K562 (cell line): Measurements from ENCODE around the gene DYNLT4. TPM values are rescaled to one million over a fixed set of nuclear protein-coding genes. Genes with fewer than 3 reads are reported as not detected.
A peak's percentile ranks its signal among the peaks of the same experiment; 100 is the strongest.

Source experiments
- ATAC-seq: fragments of 200-7000 bp; cut with Tn5 transposase; 3 replicates; pipeline ENCODE4 v1.9.1; 2020; ENCODE audit warnings: moderate library complexity
- BruUV-seq: library from RNA; stranded (reverse); fragments of 400-500 nt; replicated peaks from 2 replicates; lab custom pipeline; 2021; lab: Mats Ljungman, UMichigan
- CTCF ChIA-PET: fragments of 300-600 bp; formaldehyde crosslinking; extraction: SDS; loops from one replicate; lab custom pipeline; 2021; ENCODE audit warnings: low intra/inter-chr PET ratio; lab: Yijun Ruan, JAX
- POLR2A ChIA-PET: fragments of 300-600, 350-650 bp; sonication (Branson Sonifier 250); formaldehyde crosslinking; extraction: SDS; loops from one replicate; lab custom pipeline; 2021; ENCODE audit warnings: antibody characterized with exemption, inconsistent platforms; lab: Yijun Ruan, JAX
- DNase-seq, 4 experiments: peaks; one replicate each; pipeline versions ENCODE4 v3.0.0 to v3.0.0-alpha.2; 2011 to 2018; ENCODE audit warnings: low spot score in 3 of 4, mixed read lengths in 3 of 4; ENCODE audit errors: extremely low read depth in 1 of 4
- FAIRE-seq: peaks from 2 replicates; lab custom pipeline; 2011; peaks lifted over from hg19 to GRCh38; lab: Jason Lieb, UNC
- H2AFZ ChIP-seq: 2 replicates; pipeline ENCODE4 v1.6.0; 2011; ENCODE audit warnings: low read depth, low read length, control low read depth, inconsistent platforms
- H3K27ac ChIP-seq: fragments of 200-600 bp; 3 replicates; pipeline ENCODE4 v1.8.0; 2011; ENCODE audit warnings: low read depth, mild to moderate bottlenecking, control low read depth, inconsistent platforms, low read length, moderate library complexity, mixed read lengths; ENCODE audit errors: extremely low read depth
- H3K27me3 ChIP-seq, 2 experiments: fragments of 300-600 bp in 1 of 2; 2 replicates in 1 of 2; 3 replicates in 1 of 2; pipeline versions ENCODE4 v1.6.0 to v1.8.0; 2011; ENCODE audit warnings: inconsistent platforms in 2 of 2, low read length in 2 of 2, mild to moderate bottlenecking in 1 of 2, mixed read lengths in 1 of 2, moderate library complexity in 1 of 2; ENCODE audit not compliant: control insufficient read depth in 2 of 2, insufficient read depth in 2 of 2
- H3K36me3 ChIP-seq: fragments of 300-600 bp; 3 replicates; pipeline ENCODE4 v1.8.0; 2011; ENCODE audit warnings: mild to moderate bottlenecking, low read length, inconsistent platforms; ENCODE audit not compliant: control insufficient read depth, insufficient read depth
- H3K4me1 ChIP-seq, 2 experiments: fragments of 200-600 bp in 1 of 2; replicated peaks in 1 of 2; 2 replicates in 1 of 2; 3 replicates in 1 of 2; pipeline versions ENCODE4 v1.5.1 to v1.8.0; 2011; ENCODE audit warnings: inconsistent platforms in 2 of 2, low read length in 2 of 2, mild to moderate bottlenecking in 1 of 2, mixed read lengths in 1 of 2, moderate library complexity in 1 of 2; ENCODE audit not compliant: control insufficient read depth in 2 of 2, insufficient read depth in 2 of 2
- H3K4me2 ChIP-seq: 2 replicates; pipeline ENCODE4 v1.6.1; 2011; ENCODE audit warnings: low read length, control low read depth, inconsistent platforms, mixed read lengths; ENCODE audit not compliant: insufficient read depth
- H3K4me3 ChIP-seq: fragments of 200-600 bp; sonication (generic), shearing (Covaris generic); 2 replicates; pipeline ENCODE4 v1.5.1; 2016; ENCODE audit warnings: control low read depth, inconsistent platforms
- H3K79me2 ChIP-seq: fragments of 200-600 bp; 3 replicates; pipeline ENCODE4 v1.8.0; 2011; ENCODE audit warnings: low read length, inconsistent platforms; ENCODE audit not compliant: control insufficient read depth, insufficient read depth
- H3K9ac ChIP-seq, 2 experiments: 2 replicates each; pipeline versions ENCODE4 v1.6.0 to v1.6.1; 2011; ENCODE audit warnings: low read depth in 2 of 2, low read length in 2 of 2, control low read depth in 1 of 2, inconsistent platforms in 1 of 2, mild to moderate bottlenecking in 1 of 2, mixed read lengths in 1 of 2; ENCODE audit not compliant: insufficient read depth in 1 of 2
- H3K9me1 ChIP-seq: one replicate; pipeline ENCODE4 v1.6.0; 2011; ENCODE audit warnings: inconsistent platforms, mild to moderate bottlenecking, low read length, moderate library complexity; ENCODE audit not compliant: control insufficient read depth, insufficient read depth
- H3K9me3 ChIP-seq: replicated peaks from 2 replicates; pipeline ENCODE4 v1.5.1; 2011; ENCODE audit warnings: low read depth, low read length, inconsistent platforms; ENCODE audit not compliant: control insufficient read depth, insufficient read depth
- H4K20me1 ChIP-seq: replicated peaks from 2 replicates; pipeline ENCODE4 v1.6.1; 2011; ENCODE audit warnings: low read length, inconsistent platforms, mixed read lengths; ENCODE audit not compliant: control insufficient read depth, insufficient read depth
- ARID1B ChIP-seq: fragments of 450-650 bp; IDR thresholded peaks from 2 replicates; pipeline ENCODE4 v1.6.1; 2016; ENCODE audit warnings: antibody characterized with exemption, mild to moderate bottlenecking, inconsistent platforms
- CC2D1A ChIP-seq: fragments of 450-650 bp; IDR thresholded peaks from 2 replicates; pipeline ENCODE4 v1.6.1; 2017; ENCODE audit warnings: mild to moderate bottlenecking
- DMBX1 ChIP-seq: fragments of 250-450 bp; sonication (Bioruptor Pico); IDR thresholded peaks from 2 replicates; pipeline ENCODE4 v1.8.0; 2022; ENCODE audit warnings: inconsistent platforms, mild to moderate bottlenecking, moderate library complexity, borderline replicate concordance
- HDAC1 ChIP-seq, 2 experiments: fragments of 450-650 bp; IDR thresholded peaks; 2 replicates each; pipeline ENCODE4 v1.6.1; 2016 to 2017; ENCODE audit warnings: inconsistent platforms in 1 of 2, mild to moderate bottlenecking in 1 of 2, moderate library complexity in 1 of 2
- HIVEP1 ChIP-seq: fragments of 250-450 bp; sonication (Bioruptor Pico); IDR thresholded peaks from 2 replicates; pipeline ENCODE4 v1.4.0; 2020; ENCODE audit warnings: mild to moderate bottlenecking
- JUN ChIP-seq, 2 experiments: sonication (generic) in 1 of 2; formaldehyde crosslinking in 1 of 2; IDR thresholded peaks; 2 replicates each; pipeline versions ENCODE4 v1.6.1 to v1.8.0; 2012 to 2022; ENCODE audit warnings: borderline replicate concordance in 2 of 2, mild to moderate bottlenecking in 2 of 2, improper control_type of control experiment in 1 of 2, low read depth in 1 of 2, low read length in 1 of 2, missing genetic modification reagents in 1 of 2
- NONO ChIP-seq, 2 experiments: fragments of 200-400 bp in 1 of 2; fragments of 450-650 bp in 1 of 2; formaldehyde crosslinking in 1 of 2; IDR thresholded peaks; 2 replicates each; pipeline ENCODE4 v1.6.1; 2017; ENCODE audit warnings: low read depth in 2 of 2, mild to moderate bottlenecking in 2 of 2, moderate library complexity in 2 of 2, low read length in 1 of 2
- NR2C2 ChIP-seq, 2 experiments: fragments of 200-800 bp in 1 of 2; sonication (Bioruptor generic) in 1 of 2; sonication (generic) in 1 of 2; formaldehyde crosslinking in 1 of 2; IDR thresholded peaks; 2 replicates each; pipeline versions ENCODE4 v1.6.1 to v1.8.0; 2016 to 2022; ENCODE audit warnings: mild to moderate bottlenecking in 1 of 2, missing compliant biosample characterization in 1 of 2, missing genetic modification characterization in 1 of 2, missing genetic modification reagents in 1 of 2
- PPARD ChIP-seq: fragments of 250-450 bp; sonication (Bioruptor Pico); IDR thresholded peaks from 2 replicates; pipeline ENCODE4 v1.8.0; 2022; ENCODE audit warnings: inconsistent platforms, mild to moderate bottlenecking, moderate library complexity
- SMC3 ChIP-seq: conservative IDR thresholded peaks from 2 replicates; pipeline ENCODE4 v1.6.1; 2011; ENCODE audit warnings: low read depth, low read length, improper control_type of control experiment; ENCODE audit not compliant: insufficient read depth
- ZNF764 ChIP-seq: fragments of 250-450 bp; sonication (Bioruptor Pico); IDR thresholded peaks from 2 replicates; pipeline ENCODE4 v1.4.0; 2020; ENCODE audit warnings: low read depth, mild to moderate bottlenecking, moderate library complexity
- WGBS: fragments of 100-300 bp; shearing (Covaris generic); methylation state at CpG from one replicate; pipeline ENCODE4 v1.1.6; 2016; ENCODE audit warnings: low coverage, mixed read lengths; ENCODE audit not compliant: insufficient coverage; ENCODE audit errors: missing lambda C conversion rate; 5-methylcytosine and 5-hydroxymethylcytosine counted together
- in situ Hi-C: fragments of 300-500 bp; cut with MboI; formaldehyde crosslinking; loops from 4 replicates; pipeline ENCODE4 v1.15.0; 2018; ENCODE audit warnings: inconsistent platforms, mixed read lengths
- intact Hi-C: fragments of 100-400 bp; cut with micrococcal nuclease; formaldehyde crosslinking; loops from 2 replicates; pipeline ENCODE4 v1.14.2; 2022
- polyA plus RNA-seq, 8 experiments: library from polyadenylated mRNA; depleted of rRNA in 4 of 8; stranded (reverse) in 5 of 8; unstranded in 3 of 8; fragments of >200 nt; fragmentation: Nextera tagmentation in 2 of 8; fragmentation: Illumina TruSeq in 1 of 8; extraction: Ambion mirVana in 2 of 8; extraction: Trizol in 1 of 8; gene quantifications; 2 replicates each; pipeline versions ENCODE4 v1.2.1 to v1.2.3, GENCODE V29; 2011 to 2014; ENCODE audit warnings: inconsistent platforms in 1 of 8, missing spikeins in 1 of 8
- total RNA-seq, 7 experiments: library from RNA; depleted of rRNA in 6 of 7; stranded (reverse); fragments of >200 nt in 6 of 7; fragmentation: Illumina TruSeq in 2 of 7; extraction: Trizol in 2 of 7; gene quantifications; 2 replicates each; pipeline versions ENCODE4 v1.2.1 to v1.2.3, GENCODE V29; 2011 to 2021; ENCODE audit warnings: low replicate concordance in 1 of 7
- TF ChIP-seq, protein P1 (sequence below): fragments of 200-800 bp; sonication (Bioruptor generic); IDR thresholded peaks from 2 replicates; pipeline ENCODE4 v1.6.1; 2017; ENCODE audit warnings: missing genetic modification characterization, missing compliant biosample characterization
- TF ChIP-seq, protein P2 (sequence below): sonication (generic); formaldehyde crosslinking; IDR thresholded peaks from 2 replicates; pipeline ENCODE4 v1.9.0; 2022; ENCODE audit warnings: mild to moderate bottlenecking, missing genetic modification reagents
- TF ChIP-seq, protein P3 (sequence below): fragments of 250-450 bp; sonication (Bioruptor Pico); IDR thresholded peaks from 2 replicates; pipeline ENCODE4 v1.5.0; 2021; ENCODE audit warnings: mild to moderate bottlenecking, moderate library complexity

Gene DYNLT4
- total and polyA plus RNA-seq, 9 of the 15 experiments (the other 6 are each of a cell fraction or from before 2014, with no cell fraction given) = 0.29 to 0.73 TPM; not detected in 7

DNA sequence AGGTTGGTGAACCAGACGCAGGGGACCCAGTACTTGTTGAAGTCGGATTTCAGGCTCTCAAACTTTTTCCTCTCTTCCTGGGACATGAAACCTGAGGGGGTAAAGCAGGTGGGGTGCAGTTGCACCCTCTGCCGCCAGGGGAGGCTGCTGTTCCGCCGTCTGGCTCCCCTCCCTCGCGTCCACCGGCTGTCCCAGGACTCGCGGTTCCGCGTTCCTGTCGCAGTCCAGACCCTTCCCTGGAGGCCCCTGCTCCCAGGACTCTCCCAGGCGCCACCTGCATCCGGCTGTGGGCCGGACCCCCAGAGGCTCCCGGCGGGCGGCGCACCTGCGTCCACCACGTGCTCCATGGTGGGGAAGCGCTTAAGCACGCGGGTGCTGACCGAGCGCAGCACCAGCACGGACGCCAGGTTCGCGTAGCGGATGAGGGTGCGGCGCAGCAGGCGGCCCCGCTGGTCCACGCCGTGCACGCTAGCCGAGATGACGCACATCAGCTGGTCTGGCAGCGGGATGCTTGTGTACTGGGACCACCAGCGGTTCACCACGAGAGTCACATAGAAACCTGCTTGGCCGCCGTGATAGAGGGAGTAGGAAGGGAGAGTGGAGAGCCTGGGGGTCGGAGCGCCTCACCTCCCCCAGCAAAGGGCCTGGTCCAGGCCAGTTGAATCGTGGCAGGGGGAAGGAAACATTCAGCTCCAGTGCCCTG, 20.9 kb downstream of the DYNLT4 start:
- Histone ChIP-seq H3K4me1 (peaks cover 8 to 18% of the 10 kb centered on the region in 2 experiments; a peak in 4 of 5 replicates), H3K36me3 (peaks cover 4% of the 10 kb centered on the region; the same call in 2 of the 3 replicates), H3K4me3 (no peak overlapping the region), H3K9me3 (no peaks in the 10 kb centered on the region), H3K27ac (no peak overlapping the region), H3K27me3 (no peaks in the 10 kb centered on the region), H3K79me2 (no peaks in the 10 kb centered on the region), H3K9ac (peak overlapping the region in 1 of 2 experiments; percentile 18; a peak in 2 of 4 replicates), H3K4me2 (no peak overlapping the region; the same call in 1 of the 2 replicates), H2AFZ (peak overlapping the region; percentile 78), H4K20me1 (no peaks in the 10 kb centered on the region), H3K9me1 (no peaks in the 10 kb centered on the region)
- FAIRE-seq (peak; percentile 73), DNase-seq (peak; percentile 78 to 84 (median 82)), ATAC-seq (peak; percentile 84)
- POLR2A ChIA-PET = interaction anchor here (0.6 to 12.0 kb wide), 6 partner anchors 8 to 226 kb away, joined by 3 to 253 read pairs (median 6); partner anchors contain the start of genes BTBD19 and RPS8
- in situ Hi-C loops (no loop called here), intact Hi-C loops (no loop called here)
- 58% methylated on average over 45 of the region's 49 CpGs for whole genome bisulfite sequencing
- CTCF ChIA-PET = no interaction called here
- BruUV-seq = no TSS peak
- no peak for TF ChIP-seq NR2C2 (CRISPR knock-in tag; IDR thresholded peaks at IDR 0.05)
- no peak for TF ChIP-seq NR2C2 (tag; IDR thresholded peaks at IDR 0.05)
- TF ChIP-seq HIVEP1 = no peak
- TF ChIP-seq, protein P1, sequence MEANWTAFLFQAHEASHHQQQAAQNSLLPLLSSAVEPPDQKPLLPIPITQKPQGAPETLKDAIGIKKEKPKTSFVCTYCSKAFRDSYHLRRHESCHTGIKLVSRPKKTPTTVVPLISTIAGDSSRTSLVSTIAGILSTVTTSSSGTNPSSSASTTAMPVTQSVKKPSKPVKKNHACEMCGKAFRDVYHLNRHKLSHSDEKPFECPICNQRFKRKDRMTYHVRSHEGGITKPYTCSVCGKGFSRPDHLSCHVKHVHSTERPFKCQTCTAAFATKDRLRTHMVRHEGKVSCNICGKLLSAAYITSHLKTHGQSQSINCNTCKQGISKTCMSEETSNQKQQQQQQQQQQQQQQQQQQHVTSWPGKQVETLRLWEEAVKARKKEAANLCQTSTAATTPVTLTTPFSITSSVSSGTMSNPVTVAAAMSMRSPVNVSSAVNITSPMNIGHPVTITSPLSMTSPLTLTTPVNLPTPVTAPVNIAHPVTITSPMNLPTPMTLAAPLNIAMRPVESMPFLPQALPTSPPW (CRISPR knock-in tag) = peak; percentile 40
- peak; percentile 87 for TF ChIP-seq SMC3
- peak; percentile 57; the same call in 1 of the 2 replicates for TF ChIP-seq CC2D1A
- TF ChIP-seq ZNF764 = peak; percentile 94
- TF ChIP-seq, protein P2, sequence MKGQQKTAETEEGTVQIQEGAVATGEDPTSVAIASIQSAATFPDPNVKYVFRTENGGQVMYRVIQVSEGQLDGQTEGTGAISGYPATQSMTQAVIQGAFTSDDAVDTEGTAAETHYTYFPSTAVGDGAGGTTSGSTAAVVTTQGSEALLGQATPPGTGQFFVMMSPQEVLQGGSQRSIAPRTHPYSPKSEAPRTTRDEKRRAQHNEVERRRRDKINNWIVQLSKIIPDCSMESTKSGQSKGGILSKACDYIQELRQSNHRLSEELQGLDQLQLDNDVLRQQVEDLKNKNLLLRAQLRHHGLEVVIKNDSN (CRISPR knock-in tag) = no peak
- TF ChIP-seq PPARD = no peak
- TF ChIP-seq, protein P3, sequence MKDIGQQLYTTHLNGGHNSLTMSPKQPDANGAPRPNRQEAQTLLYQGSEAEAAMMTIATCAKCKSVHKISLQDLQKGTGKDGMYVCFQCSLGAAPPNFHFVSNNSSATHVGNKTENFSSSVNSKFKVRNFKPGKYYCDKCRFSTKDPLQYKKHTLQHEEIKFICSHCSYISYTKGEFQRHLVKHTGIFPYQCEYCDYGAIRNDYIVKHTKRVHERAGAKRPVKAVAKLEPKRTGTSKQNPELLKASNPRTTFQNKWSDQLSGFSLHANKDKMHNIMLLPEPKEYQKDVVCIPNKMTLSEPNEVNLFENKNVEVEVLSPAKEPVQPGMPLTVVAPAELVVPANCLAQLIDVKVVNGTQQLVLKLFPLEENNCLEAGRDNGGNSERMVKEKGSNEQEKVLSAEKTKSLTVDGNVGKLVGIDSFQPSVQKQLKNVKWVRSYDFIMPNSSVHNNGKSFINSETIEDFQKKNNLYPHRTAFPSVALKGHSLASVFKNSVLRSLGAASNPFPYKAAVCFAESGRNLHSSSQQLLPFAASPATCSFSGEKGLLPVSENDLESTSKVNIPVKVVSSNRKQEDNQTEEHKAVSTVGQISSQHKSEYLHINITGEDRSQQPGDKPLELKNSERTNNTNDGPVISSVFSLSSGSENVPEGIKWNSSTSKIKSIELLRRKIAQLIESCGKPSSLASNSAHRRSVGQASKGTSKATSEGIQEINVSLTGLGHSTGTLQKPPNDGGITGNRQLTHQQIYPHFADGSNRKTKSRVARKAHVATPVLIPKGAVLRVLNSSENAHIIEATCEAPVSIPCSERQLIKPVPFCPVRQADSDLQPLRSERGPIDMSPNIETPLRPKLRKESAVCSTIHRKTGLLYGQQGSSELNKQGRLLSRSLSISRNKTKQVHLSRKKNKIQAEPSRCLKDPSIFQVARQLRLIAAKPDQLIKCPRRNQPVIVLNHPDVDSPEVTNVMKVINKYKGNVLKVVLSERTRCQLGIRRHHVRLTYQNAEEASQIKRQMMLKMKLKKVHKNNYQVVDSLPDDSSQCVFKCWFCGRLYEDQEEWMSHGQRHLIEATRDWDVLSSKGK = no peak
- no peak for TF ChIP-seq JUN (IDR thresholded peaks at IDR 0.05; ENCODE audit: borderline replicate concordance, low read depth, low read length)
- TF ChIP-seq JUN (CRISPR knock-in tag; IDR thresholded peaks at IDR 0.05; ENCODE audit: borderline replicate concordance) = 0 out of 2 replicates have a peak, but pooled peaks have one; percentile 35
- TF ChIP-seq HDAC1 (IDR thresholded peaks at IDR 0.05) = peak in 1 of 2 experiments; percentile 38; a peak in 1 of 4 replicates
- 0 out of 2 replicates have a peak, but pooled peaks have one; percentile 16 for TF ChIP-seq DMBX1 (CRISPR knock-in tag)
- TF ChIP-seq ARID1B = peak; percentile 14; the same call in 1 of the 2 replicates
- no peak for TF ChIP-seq NONO (IDR thresholded peaks at IDR 0.05; ENCODE audit: low read depth in 2 of 2, low read length in 1 of 2)
